Naive thymus-derived CD8-positive, alpha-beta T cell (primary cell): ENCODE results near the gene SLC29A4. TPM values are rescaled to one million over a fixed set of nuclear protein-coding genes. Genes with fewer than 3 reads are reported as not detected.

Experiments used
- ATAC-seq, 2 donors: fragments of 150-1000 bp; cut with Tn5 transposase in 1 of 2; sonication (Bioruptor Pico), chemical (Tn5 transposase) in 1 of 2; 1 replicate in 1 of 2; 2 replicates in 1 of 2; pipeline ENCODE4 v1.10.0; 2021; ENCODE audit warnings: mild to moderate bottlenecking in 2 of 2, moderate library complexity in 2 of 2
- POLR2A ChIA-PET: fragments of 350-600 bp; sonication (Branson Sonifier 250); formaldehyde crosslinking; loops from one replicate; lab custom pipeline; 2021; ENCODE audit warnings: antibody characterized with exemption; lab: Charles Lee
- DNase-seq, 10 donors: peaks; one replicate each; pipeline versions ENCODE4 v3.0.0 to v3.0.0-alpha.2; 2020 to 2022
- H3K27ac Mint-ChIP-seq, 10 donors: one replicate each; pipeline ENCODE4 v1.8.0; 2020 to 2022; ENCODE audit warnings: mild to moderate bottlenecking in 10 of 10, mixed read lengths in 10 of 10, moderate library complexity in 4 of 10, inconsistent platforms in 1 of 10
- H3K27me3 Mint-ChIP-seq, 5 donors: one replicate each; pipeline ENCODE4 v1.8.0; 2021 to 2022; ENCODE audit warnings: mixed read lengths in 5 of 5
- H3K36me3 Mint-ChIP-seq, 3 donors: one replicate each; pipeline ENCODE4 v1.8.0; 2020 to 2022; ENCODE audit warnings: mixed read lengths in 3 of 3, mild to moderate bottlenecking in 2 of 3, inconsistent platforms in 1 of 3
- H3K4me1 Mint-ChIP-seq, 4 donors: one replicate each; pipeline ENCODE4 v1.8.0; 2021 to 2022; ENCODE audit warnings: mixed read lengths in 4 of 4
- H3K4me3 Mint-ChIP-seq, 10 donors: one replicate each; pipeline ENCODE4 v1.8.0; 2020 to 2022; ENCODE audit warnings: mild to moderate bottlenecking in 10 of 10, mixed read lengths in 10 of 10, moderate library complexity in 6 of 10, inconsistent platforms in 1 of 10
- H3K9me3 Mint-ChIP-seq, 9 donors: one replicate each; pipeline ENCODE4 v1.8.0; 2020 to 2022; ENCODE audit warnings: mixed read lengths in 9 of 9, mild to moderate bottlenecking in 3 of 9, inconsistent platforms in 1 of 9, moderate library complexity in 1 of 9
- polyA plus RNA-seq, 3 donors: library from polyadenylated mRNA; unstranded; fragments of 300-500 nt; fragmentation: Illumina TruSeq; gene quantifications; one replicate each; pipeline ENCODE4 v1.2.3, GENCODE V29; 2021
- total RNA-seq, 8 experiments: library from RNA in 2 of 8; stranded (reverse) in 2 of 8; gene quantifications; one replicate each; pipeline ENCODE4 v1.2.3 and lab custom pipeline; 2021 to 2026

SLC29A4 gene
- total and polyA plus RNA-seq, 5 experiments from 2014 or later: 0.05 to 0.39 (median 0.22) TPM; not detected in 1

DNA sequence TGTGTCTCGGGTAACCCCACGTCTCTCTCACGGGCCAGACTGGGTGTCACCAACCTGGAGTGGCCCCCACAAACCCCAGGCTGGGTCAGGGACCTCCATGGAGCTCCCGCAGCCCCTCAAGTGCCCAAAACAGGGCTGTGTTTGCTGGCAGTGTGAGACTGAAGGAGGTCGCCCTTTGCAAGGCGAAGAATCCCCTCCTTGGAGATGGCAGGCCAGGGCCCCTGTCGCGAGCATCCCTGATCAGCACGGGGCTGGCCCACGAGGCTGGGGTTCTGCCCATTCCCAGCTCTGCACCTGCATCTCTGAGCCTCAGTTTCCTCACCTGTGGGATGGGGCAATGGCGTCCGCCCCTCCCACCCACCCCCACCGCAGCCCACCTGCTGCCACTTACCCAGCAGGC, 62.4 kb downstream of the SLC29A4 start:
- no peak for DNase-seq
- no peak overlapping the region for H3K27ac Mint-ChIP-seq
- no peaks in the 10 kb centered on the region for H3K27me3 Mint-ChIP-seq
- POLR2A ChIA-PET: no interaction called here
- peaks cover 22 to 71% (median 49%) of the 10 kb centered on the region in 3 donors for H3K36me3 Mint-ChIP-seq
- H3K4me3 Mint-ChIP-seq: no peak overlapping the region
- H3K9me3 Mint-ChIP-seq: peaks cover 0 to 40% (median 17%) of the 10 kb centered on the region in 9 donors
- ATAC-seq: no peak
- peaks cover 0 to 8% (median 0%) of the 10 kb centered on the region in 4 donors for H3K4me1 Mint-ChIP-seq

DNA sequence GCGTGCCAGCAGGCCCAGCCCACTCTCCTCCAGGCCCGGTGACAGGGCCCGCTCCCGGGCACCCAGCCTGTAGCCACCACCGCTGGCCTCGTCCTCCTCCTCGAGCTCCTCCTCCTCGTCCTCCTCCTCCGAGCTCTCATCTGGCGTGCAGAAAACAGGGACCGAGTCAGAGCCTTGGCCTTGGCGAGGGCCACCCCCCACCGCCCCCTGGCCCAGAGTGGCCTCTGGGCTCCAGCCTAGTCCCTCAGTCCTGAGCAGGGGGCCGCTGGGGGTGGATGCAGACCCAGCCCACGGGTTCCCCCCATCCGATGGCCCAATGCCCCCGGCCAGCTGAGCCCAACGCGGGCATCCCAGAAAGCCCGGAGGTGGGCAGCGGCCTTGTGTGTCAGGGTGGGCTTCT, 62.9 kb downstream of the SLC29A4 start:
- no peak overlapping the region for H3K4me3 Mint-ChIP-seq
- no peaks in the 10 kb centered on the region for H3K27me3 Mint-ChIP-seq
- H3K36me3 Mint-ChIP-seq: peaks cover 21 to 69% (median 45%) of the 10 kb centered on the region in 3 donors
- POLR2A ChIA-PET: no interaction called here
- DNase-seq: no peak
- H3K4me1 Mint-ChIP-seq: peaks cover 0 to 8% (median 0%) of the 10 kb centered on the region in 4 donors
- no peak overlapping the region for H3K27ac Mint-ChIP-seq
- ATAC-seq: no peak
- peaks cover 0 to 40% (median 17%) of the 10 kb centered on the region in 9 donors for H3K9me3 Mint-ChIP-seq

DNA sequence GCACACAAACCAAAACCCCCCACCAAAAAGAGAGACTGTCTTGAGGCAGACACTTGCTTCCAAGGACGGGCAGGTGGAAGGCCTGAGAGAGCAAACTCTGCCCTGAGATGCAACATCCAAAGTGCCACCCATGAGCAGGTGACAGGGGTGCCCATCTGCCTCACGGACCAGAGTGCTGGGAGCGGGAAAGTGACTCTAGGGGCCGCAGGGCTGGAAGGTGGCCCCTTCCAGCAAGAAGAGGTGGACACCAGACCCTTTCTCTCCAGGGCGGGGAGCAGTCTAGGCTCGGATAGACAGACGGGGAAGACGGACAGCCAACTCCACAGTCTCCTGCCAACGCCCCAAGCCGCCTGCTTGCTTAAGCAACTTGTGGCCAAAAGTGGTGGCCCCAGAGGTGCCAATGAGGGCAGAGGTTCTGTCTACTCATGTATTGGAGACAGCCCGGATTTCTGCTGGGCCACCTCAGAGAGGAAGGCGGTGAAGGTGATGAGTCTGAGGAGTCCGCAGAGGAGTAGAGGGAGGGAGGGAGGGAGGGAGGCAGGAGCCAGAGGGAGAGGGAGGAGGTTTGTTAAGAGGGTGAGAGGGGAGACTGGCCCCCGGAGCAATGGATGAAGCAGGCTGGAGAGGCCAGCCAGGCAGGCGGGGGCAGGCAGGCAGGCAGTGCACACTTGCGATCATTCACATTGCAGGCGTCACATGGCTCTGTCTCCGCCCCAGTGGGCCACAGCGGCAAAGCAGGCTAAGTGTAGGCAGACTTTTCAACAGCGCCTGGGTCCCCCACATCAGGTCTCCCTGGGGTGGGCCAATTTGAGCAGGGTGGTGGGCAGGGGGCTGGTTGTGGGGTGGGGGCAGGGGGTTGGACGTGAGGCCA, 65.6 kb downstream of the SLC29A4 start:
- POLR2A ChIA-PET: no interaction called here
- Mint-ChIP-seq H3K4me1 (peaks cover 0 to 8% (median 6%) of the 10 kb centered on the region in 4 donors), H3K27me3 (no peaks in the 10 kb centered on the region), H3K9me3 (peaks cover 0 to 23% (median 9%) of the 10 kb centered on the region in 9 donors), H3K27ac (no peak overlapping the region), H3K36me3 (peaks cover 8 to 66% (median 28%) of the 10 kb centered on the region in 3 donors), H3K4me3 (no peak overlapping the region)
- DNase-seq (no peak), ATAC-seq (no peak)

DNA sequence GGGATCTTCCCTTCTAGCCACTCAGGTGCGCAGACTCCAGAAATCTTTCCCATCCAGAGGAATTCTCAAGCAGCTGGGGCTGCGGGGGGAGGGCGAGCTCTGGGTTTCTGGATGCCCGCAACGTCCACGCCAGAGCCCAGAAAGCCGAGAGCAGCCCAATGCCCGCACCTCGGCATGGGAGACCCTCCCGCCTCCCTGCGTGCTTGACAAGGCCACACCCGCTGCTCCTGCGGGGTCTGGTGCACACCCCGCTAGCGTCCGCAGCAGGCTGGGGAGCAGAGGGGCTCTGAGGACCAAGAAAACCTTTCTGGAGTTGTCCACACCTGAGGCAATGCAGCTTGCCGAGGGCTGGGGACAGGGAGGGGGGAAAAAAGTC, 66.2 kb downstream of the SLC29A4 start:
- Mint-ChIP-seq H3K9me3 (peaks cover 0 to 17% (median 3%) of the 10 kb centered on the region in 9 donors), H3K36me3 (peaks cover 3 to 66% (median 22%) of the 10 kb centered on the region in 3 donors), H3K4me3 (no peak overlapping the region), H3K4me1 (peaks cover 0 to 11% (median 6%) of the 10 kb centered on the region in 4 donors), H3K27me3 (no peaks in the 10 kb centered on the region), H3K27ac (no peak overlapping the region)
- DNase-seq (no peak), ATAC-seq (no peak)
- POLR2A ChIA-PET: no interaction called here

DNA sequence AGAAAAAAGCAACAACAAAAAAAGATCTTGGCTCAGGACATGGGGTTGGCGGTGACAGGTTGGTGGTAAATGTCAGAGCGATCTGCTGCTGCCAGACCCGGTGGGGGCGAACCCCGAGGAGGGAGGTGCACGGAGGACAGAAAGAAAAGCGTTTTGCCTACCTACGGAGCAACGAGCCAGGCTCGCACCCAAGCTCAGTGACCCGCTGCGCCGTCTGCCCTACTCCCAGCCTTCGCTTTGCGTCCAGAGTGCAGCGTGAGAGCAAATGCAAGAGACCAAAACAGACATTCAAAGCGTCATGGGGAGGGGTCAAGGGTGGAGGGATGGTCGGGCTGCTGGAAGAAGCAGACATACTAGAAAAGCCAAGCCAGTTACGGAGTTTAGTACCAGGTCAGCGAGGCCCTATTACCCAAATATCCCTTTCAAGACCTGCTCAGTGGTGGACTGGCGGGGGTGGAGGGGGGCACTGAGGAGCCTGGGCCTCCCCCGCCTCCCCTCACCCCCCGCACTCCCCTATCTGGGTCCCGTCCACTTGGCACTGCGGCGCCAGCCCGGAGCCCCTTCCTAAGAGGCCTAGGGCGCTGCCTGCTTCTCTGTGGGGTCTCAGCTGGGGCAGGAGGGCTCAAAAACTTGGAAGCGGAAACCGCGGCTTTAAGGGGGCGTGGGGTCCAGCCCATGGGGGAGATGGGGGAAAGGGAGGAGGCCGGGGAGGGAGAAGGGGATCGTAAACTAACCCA, 66.9 kb downstream of the SLC29A4 start:
- H3K4me1 Mint-ChIP-seq: peaks cover 5 to 16% (median 12%) of the 10 kb centered on the region in 4 donors
- H3K36me3 Mint-ChIP-seq: peaks cover 0 to 65% (median 16%) of the 10 kb centered on the region in 3 donors
- no peak for ATAC-seq

DNA sequence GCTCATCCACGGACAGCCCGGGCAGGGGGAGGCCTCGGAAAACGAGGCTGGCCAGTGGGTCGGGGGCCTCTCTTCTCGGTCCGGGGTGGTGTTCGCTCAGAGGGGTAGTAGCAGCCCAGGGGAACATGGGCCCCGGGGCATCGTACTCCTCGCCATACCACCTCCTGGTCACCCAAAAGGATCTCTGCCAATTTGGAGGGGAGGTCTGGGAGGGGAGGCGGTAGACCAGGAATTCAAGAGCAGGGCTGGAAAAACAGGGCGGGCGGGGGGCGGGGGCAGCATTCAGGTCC, 67.4 kb downstream of the SLC29A4 start:
- DNase-seq: no peak
- Mint-ChIP-seq H3K27ac (no peak overlapping the region), H3K4me1 (peaks cover 10 to 21% (median 17%) of the 10 kb centered on the region in 4 donors), H3K4me3 (no peak overlapping the region), H3K36me3 (peaks cover 0 to 65% (median 13%) of the 10 kb centered on the region in 3 donors), H3K27me3 (no peaks in the 10 kb centered on the region), H3K9me3 (peaks cover 0 to 6% (median 0%) of the 10 kb centered on the region in 9 donors)
- POLR2A ChIA-PET: no interaction called here
- no peak for ATAC-seq

More for the DNA sequence above, 66.9 kb downstream of the SLC29A4 start:
- no peak for DNase-seq
- POLR2A ChIA-PET: no interaction called here
- no peaks in the 10 kb centered on the region for H3K27me3 Mint-ChIP-seq
- H3K27ac Mint-ChIP-seq: no peak overlapping the region
- H3K4me3 Mint-ChIP-seq: no peak overlapping the region
- peaks cover 0 to 11% (median 0%) of the 10 kb centered on the region in 9 donors for H3K9me3 Mint-ChIP-seq

DNA sequence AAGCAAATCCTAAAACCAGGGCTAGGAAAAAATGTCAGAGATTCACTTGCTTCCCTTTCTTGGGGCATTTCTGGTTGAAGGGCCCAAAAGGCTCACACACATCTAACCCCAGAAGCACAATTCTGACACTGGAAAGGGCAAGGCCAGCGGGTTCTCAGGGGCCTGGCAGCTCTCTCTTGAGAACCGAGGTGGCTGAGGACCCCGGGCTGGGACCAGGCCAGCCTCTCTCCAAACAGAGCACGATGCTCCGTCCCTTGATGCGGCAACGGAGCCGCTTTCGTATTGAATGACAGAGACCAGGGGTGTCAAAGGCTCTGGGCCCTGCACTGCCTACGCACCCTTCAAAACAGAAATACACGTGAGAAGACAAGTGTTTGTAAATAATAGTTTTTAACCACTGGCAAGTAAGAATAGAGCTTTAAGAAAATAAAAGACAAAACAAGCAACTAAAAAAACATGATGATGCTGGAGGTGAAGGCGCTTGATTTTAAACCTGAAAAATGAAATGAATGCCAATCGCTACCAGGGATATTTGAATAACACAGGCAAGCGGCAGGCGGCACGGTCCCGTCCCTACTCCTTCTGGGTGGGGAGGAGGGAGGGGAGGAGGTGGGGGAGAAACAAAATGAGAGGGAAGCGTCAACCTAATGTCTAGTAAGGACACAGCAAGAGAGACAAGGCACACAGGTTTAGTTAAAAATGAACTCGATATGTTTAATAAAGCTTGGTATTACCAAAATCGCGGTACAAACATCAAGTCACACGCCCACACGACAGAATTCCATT, 68.0 kb downstream of the SLC29A4 start:
- H3K9me3 Mint-ChIP-seq: peaks cover 0 to 2% (median 0%) of the 10 kb centered on the region in 9 donors
- H3K4me1 Mint-ChIP-seq: peaks cover 13 to 23% (median 20%) of the 10 kb centered on the region in 4 donors
- H3K4me3 Mint-ChIP-seq: no peak overlapping the region
- H3K36me3 Mint-ChIP-seq: peaks cover 0 to 67% (median 12%) of the 10 kb centered on the region in 3 donors
- no peaks in the 10 kb centered on the region for H3K27me3 Mint-ChIP-seq
- POLR2A ChIA-PET: no interaction called here
- DNase-seq (no peak), ATAC-seq (no peak)
- no peak overlapping the region for H3K27ac Mint-ChIP-seq

DNA sequence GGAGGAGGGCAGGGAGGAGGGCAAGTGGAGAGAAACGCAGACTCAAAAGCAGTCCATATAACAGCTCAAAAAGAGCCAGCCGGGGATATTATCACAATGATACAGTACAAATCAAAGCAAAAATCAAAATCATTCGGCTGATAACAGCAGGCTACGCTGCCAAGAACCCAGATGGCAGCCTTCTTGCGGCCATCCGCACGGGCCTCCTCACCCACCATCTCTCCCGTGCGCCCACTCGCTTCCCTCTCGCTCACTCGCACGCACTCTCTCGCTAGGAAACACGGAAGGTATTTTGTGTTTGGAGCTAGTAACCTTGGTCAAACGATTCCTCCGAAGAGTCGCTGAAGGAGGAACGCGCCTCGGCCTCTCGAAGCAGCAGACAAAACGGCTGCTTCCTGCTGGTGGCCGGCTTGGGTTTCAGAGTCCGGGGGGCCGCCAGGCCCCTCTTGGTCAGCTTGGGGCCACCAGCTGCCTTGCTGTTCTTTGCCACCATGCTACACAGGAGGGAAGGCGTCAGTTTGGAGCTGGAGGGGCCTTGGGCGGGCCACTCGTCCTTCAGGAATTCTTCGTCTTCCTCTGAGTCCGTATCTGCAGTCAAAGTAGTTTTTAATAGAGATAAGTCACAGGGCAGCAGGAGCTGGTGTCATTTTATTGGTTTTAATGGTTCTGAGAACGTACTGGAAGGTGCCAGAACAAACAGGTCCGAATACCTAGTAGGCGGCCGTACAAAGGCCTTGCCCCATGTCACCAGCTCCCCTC, 68.9 kb downstream of the SLC29A4 start:
- no peaks in the 10 kb centered on the region for H3K27me3 Mint-ChIP-seq
- no peak overlapping the region for H3K4me3 Mint-ChIP-seq
- H3K9me3 Mint-ChIP-seq: no peaks in the 10 kb centered on the region
- POLR2A ChIA-PET: no interaction called here
- no peak overlapping the region for H3K27ac Mint-ChIP-seq
- DNase-seq (no peak), ATAC-seq (no peak)
- peaks cover 13 to 27% (median 20%) of the 10 kb centered on the region in 4 donors for H3K4me1 Mint-ChIP-seq
- H3K36me3 Mint-ChIP-seq: peaks cover 0 to 71% (median 12%) of the 10 kb centered on the region in 3 donors

DNA sequence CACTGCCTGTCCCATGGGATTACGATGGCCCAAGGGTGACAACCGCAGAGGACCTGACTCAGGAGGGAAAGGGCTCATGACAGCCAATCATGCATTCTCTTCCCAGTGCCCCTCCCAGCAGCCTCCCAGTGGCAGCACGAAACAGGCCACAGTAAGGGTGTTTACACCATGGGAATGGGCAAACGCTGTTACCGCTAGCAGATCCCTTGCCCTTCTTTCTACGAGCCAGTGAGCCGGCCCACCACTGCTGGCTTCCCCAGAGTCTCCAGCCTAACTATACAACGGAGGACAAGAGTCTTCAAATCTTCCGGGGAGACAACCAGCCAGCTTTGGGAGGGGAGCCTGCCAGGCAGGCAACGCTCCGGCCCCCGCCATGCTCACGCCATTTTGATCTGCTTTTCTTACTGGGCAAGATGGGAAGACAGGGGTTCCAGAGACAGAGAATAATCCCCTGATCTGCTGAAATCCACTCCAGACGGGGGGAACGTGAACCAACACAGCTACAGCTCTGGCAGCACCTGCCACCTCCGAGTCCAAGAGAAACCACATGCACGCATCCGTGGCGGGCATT, 69.8 kb downstream of the SLC29A4 start:
- H3K4me1 Mint-ChIP-seq: peaks cover 13 to 28% (median 22%) of the 10 kb centered on the region in 4 donors
- no peaks in the 10 kb centered on the region for H3K27me3 Mint-ChIP-seq
- DNase-seq: no peak
- H3K4me3 Mint-ChIP-seq: no peak overlapping the region
- no peak for ATAC-seq
- H3K27ac Mint-ChIP-seq: peak overlapping the region in 1 of 10 donors; percentile 46
- POLR2A ChIA-PET: no interaction called here
- peaks cover 0 to 75% (median 16%) of the 10 kb centered on the region in 3 donors for H3K36me3 Mint-ChIP-seq
- H3K9me3 Mint-ChIP-seq: no peaks in the 10 kb centered on the region

DNA sequence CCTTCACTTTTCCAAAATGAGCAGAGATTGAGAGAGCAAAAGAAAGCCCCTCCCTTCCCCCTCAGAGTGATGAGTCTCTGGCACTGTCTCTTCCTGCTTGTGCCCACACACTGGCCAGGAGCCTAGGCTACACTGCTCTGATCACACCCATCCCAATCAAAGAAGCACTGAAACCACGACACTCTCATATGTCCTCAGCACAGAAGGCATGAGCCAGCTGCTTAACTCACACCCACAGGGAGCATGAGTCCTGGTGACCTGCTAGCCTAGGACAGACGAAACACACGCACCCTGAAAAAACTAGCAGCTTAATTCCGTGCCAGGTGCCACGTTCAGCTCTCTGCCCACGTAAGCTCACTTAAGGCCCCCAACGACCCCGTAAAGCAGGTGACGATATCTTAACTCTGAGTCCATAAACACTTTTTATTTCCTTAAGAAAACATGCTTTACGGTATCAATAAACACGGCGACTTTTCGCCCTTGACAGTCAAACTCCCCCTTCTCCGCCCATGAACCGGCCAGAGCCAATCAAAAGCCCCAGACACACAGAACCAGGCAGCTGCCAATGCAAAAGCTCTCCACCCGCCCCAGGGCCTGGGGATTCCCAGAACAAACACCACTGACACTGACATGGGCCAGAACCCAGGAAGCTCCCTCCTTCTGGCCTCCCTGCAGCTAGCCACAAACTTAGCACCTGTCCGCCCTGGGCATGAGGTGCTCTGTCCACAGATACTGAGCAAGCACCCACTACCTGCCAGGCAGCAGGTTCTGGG, 71.9 kb downstream of the SLC29A4 start:
- peaks cover 0 to 86% (median 29%) of the 10 kb centered on the region in 3 donors for H3K36me3 Mint-ChIP-seq
- no peaks in the 10 kb centered on the region for H3K9me3 Mint-ChIP-seq
- peaks cover 16 to 28% (median 22%) of the 10 kb centered on the region in 4 donors for H3K4me1 Mint-ChIP-seq
- peak overlapping the region in 3 of 10 donors; percentile 17 to 60 (median 58) for H3K27ac Mint-ChIP-seq
- H3K4me3 Mint-ChIP-seq: no peak overlapping the region
- POLR2A ChIA-PET: no interaction called here
- DNase-seq (no peak), ATAC-seq (no peak)
- H3K27me3 Mint-ChIP-seq: no peaks in the 10 kb centered on the region
